Heart left ventricle (tissue), 16 donors: ENCODE results near the gene CACNA1C. TPM values are rescaled to one million over a fixed set of nuclear protein-coding genes. Genes with fewer than 3 reads are reported as not detected.

ENCODE experiments used
- ATAC-seq, 4 donors: fragments of 200-7000 bp; cut with Tn5 transposase; one replicate each; pipeline ENCODE4 v1.9.1; 2020 to 2022; ENCODE audit warnings: moderate library complexity in 4 of 4, mild to moderate bottlenecking in 3 of 4, moderate number of reproducible peaks in 1 of 4
- DNase-seq, 5 donors: peaks; one replicate each; pipeline ENCODE4 v3.0.0-alpha.2; 2020
- H3K27ac ChIP-seq, 12 donors: fragments of 200-600 bp; sonication (generic) in 4 of 12; one replicate each; pipeline versions ENCODE4 v1.5.0 to v1.8.0; 2016 to 2022; ENCODE audit warnings: mild to moderate bottlenecking in 2 of 12
- H3K27me3 ChIP-seq, 9 donors: fragments of 200-600 bp; sonication (generic) in 2 of 9; one replicate each; pipeline versions ENCODE4 v1.5.1 to v1.8.0; 2016 to 2022; ENCODE audit warnings: mild to moderate bottlenecking in 3 of 9
- H3K36me3 ChIP-seq, 9 donors: fragments of 200-600 bp; sonication (generic) in 2 of 9; one replicate each; pipeline versions ENCODE4 v1.5.0 to v1.8.0; 2018 to 2022; ENCODE audit warnings: mild to moderate bottlenecking in 2 of 9
- H3K4me1 ChIP-seq, 12 donors: fragments of 200-600 bp; sonication (generic) in 4 of 12; one replicate each; pipeline versions ENCODE4 v1.5.0 to v1.8.0; 2016 to 2022; ENCODE audit warnings: mild to moderate bottlenecking in 3 of 12
- H3K4me3 ChIP-seq, 12 donors: fragments of 200-600 bp; sonication (generic) in 4 of 12; one replicate each; pipeline versions ENCODE4 v1.5.0 to v1.8.0; 2017 to 2022; ENCODE audit warnings: mild to moderate bottlenecking in 9 of 12, moderate library complexity in 4 of 12
- H3K9me3 ChIP-seq, 12 donors: fragments of 200-600 bp; sonication (generic) in 4 of 12; one replicate each; pipeline versions ENCODE4 v1.5.0 to v1.8.0; 2016 to 2022; ENCODE audit warnings: mild to moderate bottlenecking in 1 of 12
- CTCF ChIP-seq, 12 donors: fragments of 200-600 bp; sonication (generic) in 4 of 12; IDR thresholded peaks; one replicate each; pipeline versions ENCODE4 v1.5.0 to v1.8.0; 2018 to 2022; ENCODE audit warnings: antibody characterized with exemption in 12 of 12, mild to moderate bottlenecking in 5 of 12
- POLR2A ChIP-seq, 2 donors: fragments of 450-650 bp; IDR thresholded peaks; one replicate each; pipeline ENCODE4 v1.6.1; 2017; ENCODE audit warnings: antibody characterized with exemption in 2 of 2, mild to moderate bottlenecking in 2 of 2, moderate library complexity in 2 of 2
- WGBS, 4 donors: extraction: QIAGEN DNeasy Blood & Tissue Kit in 2 of 4; methylation state at CpG; one replicate each; pipeline versions ENCODE4 v1.1.5 to v1.1.7; 2013 to 2018; 5-methylcytosine and 5-hydroxymethylcytosine counted together
- intact Hi-C, 10 donors: fragments of 100-400 bp; cut with DNase I; formaldehyde crosslinking; loops; one replicate each; pipeline versions ENCODE4 v1.11.1 to v1.14.2; 2022
- polyA plus RNA-seq, 2 donors: library from polyadenylated mRNA; stranded (reverse); fragments of 200-250 nt; gene quantifications; one replicate each; pipeline ENCODE4 v1.2.3, GENCODE V29; 2013
- total RNA-seq, 9 donors: library from RNA; depleted of rRNA in 2 of 9; stranded (reverse); fragments of >200 nt in 2 of 9; fragmentation: NEBNext Ultra II Directional in 3 of 9; extraction: Animal tissue kit (Norgen Biotek cat#: 25700) in 3 of 9; gene quantifications; one replicate each; pipeline versions ENCODE4 v1.1.0 to v1.2.4, GENCODE V29; 2016 to 2023
- donor health status: ischemic (EF 13 %, LVEDD 7.1; RV severe dilation, severe dysfunction).
- donor health status: healthy with polysubstance abuse.
- donor health status: DM: no; HTN: yes; CAD: no.
- donor health status: DM: no; HTN: no; CAD: no.
- donor health status: ischemic (EF 25% LVEDD 6.9; RV normal size, moderate dysfunction).
- donor health status: ischemic (EF 25% LVEDD 5.7; RV mildly dilated, moderate dysfunction).
- donor health status: healthy.
- donor health status: DM: yes; HTN: yes; CAD: no.
- donor health status: ischemic (EF 35%, LVEDD 5.7; RV mildly dilated, moderate dysfunction).
- donor health status: nonischemic (EF 11% LVEDD 7.7; RV severe dilation, severe dysfunction).
- donor health status: DM: yes; HTN: yes; CAD: no.
- donor health status: PGD.
- donor health status: ischemic (EF 29% LVEDD 5.4; RV normal size, mild dysfunction).
- donor health status: nonischemic (EF 23%, LVEDD 6.1; RV moderate dilation, normal function).

Gene CACNA1C
- total and polyA plus RNA-seq, 11 donors, result 41.9 to 196 (median 164) TPM

- ATAC-seq (no peak), DNase-seq (no peak)
- H3K27ac ChIP-seq, result no peak overlapping the region
- TF ChIP-seq CTCF (IDR thresholded peaks at IDR 0.05), result no peak
- peaks cover 0 to 83% (median 58%) of the 10 kb centered on the region in 9 donors for H3K36me3 ChIP-seq
- H3K4me3 ChIP-seq, result no peak overlapping the region
- H3K9me3 ChIP-seq, result no peaks in the 10 kb centered on the region
- intact Hi-C loops, result loop anchor here in 2 of 10 donors (10.0 kb wide), 1 partner anchor 97 kb away; no protein-coding TSS in a partner anchor
- peaks cover 0 to 12% (median 2%) of the 10 kb centered on the region in 12 donors for H3K4me1 ChIP-seq
- no peaks in the 10 kb centered on the region for H3K27me3 ChIP-seq
- WGBS, 4 donors, result 85 to 92% (median 88%) methylated on average over 7 of the region's 7 CpGs
Observed at GRCh38 chr12:2687726-2688125, 634.9 kb downstream of the CACNA1C start.

- H3K36me3 ChIP-seq, result peaks cover 0 to 75% (median 58%) of the 10 kb centered on the region in 9 donors
- DNase-seq, result no peak
- 91 to 95% (median 95%) methylated on average over 8 to 20 of the region's 20 CpGs for WGBS, 4 donors
Observed at GRCh38 chr12:2688381-2688931, 635.7 kb downstream of the CACNA1C start.

GRCh38 chr12:2689393-2689792 is 636.6 kb downstream of the CACNA1C start:
- H3K27ac ChIP-seq, result no peak overlapping the region
- peaks cover 0 to 10% (median 0%) of the 10 kb centered on the region in 12 donors for H3K4me1 ChIP-seq
- H3K36me3 ChIP-seq, result peaks cover 0 to 66% (median 50%) of the 10 kb centered on the region in 9 donors
- H3K4me3 ChIP-seq, result no peak overlapping the region
- intact Hi-C loops, result loop anchor here in 2 of 10 donors (10.0 kb wide), 1 partner anchor 95 kb away; no protein-coding TSS in a partner anchor
- DNase-seq (no peak), ATAC-seq (no peak)
- 93 to 95% (median 93%) methylated on average over 9 of the region's 9 CpGs for WGBS, 4 donors
- no peaks in the 10 kb centered on the region for H3K9me3 ChIP-seq
- H3K27me3 ChIP-seq, result no peaks in the 10 kb centered on the region
- no peak for TF ChIP-seq POLR2A (IDR thresholded peaks at IDR 0.05)
- no peak for TF ChIP-seq CTCF (IDR thresholded peaks at IDR 0.05)

More at GRCh38 chr12:2688381-2688931, 635.7 kb downstream of the CACNA1C start:
- Histone ChIP-seq H3K9me3 (no peaks in the 10 kb centered on the region), H3K27ac (no peak overlapping the region), H3K4me3 (no peak overlapping the region), H3K4me1 (peaks cover 0 to 12% (median under 1%) of the 10 kb centered on the region in 12 donors), H3K27me3 (no peaks in the 10 kb centered on the region)
- no peak for TF ChIP-seq POLR2A (IDR thresholded peaks at IDR 0.05)
- ATAC-seq, result no peak
- intact Hi-C loops, result loop anchor here in 2 of 10 donors (10.0 kb wide), 1 partner anchor 96 kb away; no protein-coding TSS in a partner anchor

GRCh38 chr12:2689879-2690278 is 637.1 kb downstream of the CACNA1C start:
- no peak overlapping the region for H3K4me3 ChIP-seq
- intact Hi-C loops, result loop anchor here in 2 of 10 donors (10.0 kb wide), 1 partner anchor 95 kb away; no protein-coding TSS in a partner anchor
- H3K27ac ChIP-seq, result no peak overlapping the region
- peaks cover 0 to 61% (median 50%) of the 10 kb centered on the region in 9 donors for H3K36me3 ChIP-seq
- WGBS, 4 donors, result 78 to 83% (median 81%) methylated on average over 8 of the region's 8 CpGs
- H3K9me3 ChIP-seq, result no peaks in the 10 kb centered on the region
- no peak for ATAC-seq
- no peak for TF ChIP-seq CTCF (IDR thresholded peaks at IDR 0.05)
- no peaks in the 10 kb centered on the region for H3K27me3 ChIP-seq
- H3K4me1 ChIP-seq, result peaks cover 0 to 10% (median 0%) of the 10 kb centered on the region in 12 donors
- DNase-seq, result no peak
